Omental fat pad (tissue), 4 donors: ENCODE measurements around the gene RRP1B. TPM values are rescaled to one million over a fixed set of nuclear protein-coding genes. Genes with fewer than 3 reads are reported as not detected.
"Not testable (repeated sequence)": the region's sequence is repeated elsewhere in the genome, so short reads cannot be mapped to it uniquely, and the experiment has no call there.

ENCODE experiments used
- ATAC-seq: fragments of 150-250 bp; one replicate; pipeline ENCODE4 v1.9.1; 2016; ENCODE audit warnings: mild to moderate bottlenecking, moderate library complexity; ENCODE audit not compliant: low FRiP score
- DNase-seq: peaks from one replicate; pipeline ENCODE4 v3.0.0-alpha.2; 2019; ENCODE audit warnings: low spot score
- total RNA-seq, 4 donors: library from RNA; depleted of rRNA; stranded (reverse); fragments of >200 nt; gene quantifications; one replicate each; pipeline ENCODE4 v1.1.0, GENCODE V29; 2016
- TF ChIP-seq, protein P1 (sequence below), 3 donors: fragments of 450-650 bp; IDR thresholded peaks; one replicate each; pipeline ENCODE4 v1.5.1; 2016 to 2017; ENCODE audit warnings: antibody characterized with exemption in 3 of 3, mild to moderate bottlenecking in 3 of 3, moderate library complexity in 2 of 3

The RRP1B gene
- total RNA-seq, 4 donors from 2014 or later: 19.4 to 47.4 (median 22.0) TPM

GRCh38 chr21:43712268-43712942 is 53.0 kb downstream of the RRP1B start:
- DNase-seq (no peak), ATAC-seq (peak; percentile 69)
- TF ChIP-seq, protein P1, sequence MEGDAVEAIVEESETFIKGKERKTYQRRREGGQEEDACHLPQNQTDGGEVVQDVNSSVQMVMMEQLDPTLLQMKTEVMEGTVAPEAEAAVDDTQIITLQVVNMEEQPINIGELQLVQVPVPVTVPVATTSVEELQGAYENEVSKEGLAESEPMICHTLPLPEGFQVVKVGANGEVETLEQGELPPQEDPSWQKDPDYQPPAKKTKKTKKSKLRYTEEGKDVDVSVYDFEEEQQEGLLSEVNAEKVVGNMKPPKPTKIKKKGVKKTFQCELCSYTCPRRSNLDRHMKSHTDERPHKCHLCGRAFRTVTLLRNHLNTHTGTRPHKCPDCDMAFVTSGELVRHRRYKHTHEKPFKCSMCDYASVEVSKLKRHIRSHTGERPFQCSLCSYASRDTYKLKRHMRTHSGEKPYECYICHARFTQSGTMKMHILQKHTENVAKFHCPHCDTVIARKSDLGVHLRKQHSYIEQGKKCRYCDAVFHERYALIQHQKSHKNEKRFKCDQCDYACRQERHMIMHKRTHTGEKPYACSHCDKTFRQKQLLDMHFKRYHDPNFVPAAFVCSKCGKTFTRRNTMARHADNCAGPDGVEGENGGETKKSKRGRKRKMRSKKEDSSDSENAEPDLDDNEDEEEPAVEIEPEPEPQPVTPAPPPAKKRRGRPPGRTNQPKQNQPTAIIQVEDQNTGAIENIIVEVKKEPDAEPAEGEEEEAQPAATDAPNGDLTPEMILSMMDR (IDR thresholded peaks at IDR 0.05): no peak

DNA sequence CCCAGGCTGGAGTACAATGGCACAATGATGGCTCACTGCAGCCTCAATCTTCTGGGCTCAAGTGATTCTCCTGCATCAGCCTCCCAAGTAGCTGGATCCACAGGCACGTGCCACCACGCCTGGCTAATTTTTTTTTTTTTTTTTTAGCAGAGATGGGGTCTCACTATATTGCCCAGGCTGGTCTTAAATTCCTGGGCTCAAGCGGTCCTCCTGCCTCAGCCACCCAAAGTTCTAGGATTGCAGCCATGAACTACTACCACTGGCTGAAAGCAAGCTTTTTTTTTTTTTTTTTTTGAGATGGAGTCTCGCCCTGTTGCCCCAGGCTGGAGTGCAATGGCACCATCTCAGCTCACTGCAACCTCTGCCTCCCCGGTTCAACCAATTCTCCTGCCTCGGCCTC is 53.8 kb downstream of the RRP1B start:
- DNase-seq, ATAC-seq: not testable (repeated sequence)

DNA sequence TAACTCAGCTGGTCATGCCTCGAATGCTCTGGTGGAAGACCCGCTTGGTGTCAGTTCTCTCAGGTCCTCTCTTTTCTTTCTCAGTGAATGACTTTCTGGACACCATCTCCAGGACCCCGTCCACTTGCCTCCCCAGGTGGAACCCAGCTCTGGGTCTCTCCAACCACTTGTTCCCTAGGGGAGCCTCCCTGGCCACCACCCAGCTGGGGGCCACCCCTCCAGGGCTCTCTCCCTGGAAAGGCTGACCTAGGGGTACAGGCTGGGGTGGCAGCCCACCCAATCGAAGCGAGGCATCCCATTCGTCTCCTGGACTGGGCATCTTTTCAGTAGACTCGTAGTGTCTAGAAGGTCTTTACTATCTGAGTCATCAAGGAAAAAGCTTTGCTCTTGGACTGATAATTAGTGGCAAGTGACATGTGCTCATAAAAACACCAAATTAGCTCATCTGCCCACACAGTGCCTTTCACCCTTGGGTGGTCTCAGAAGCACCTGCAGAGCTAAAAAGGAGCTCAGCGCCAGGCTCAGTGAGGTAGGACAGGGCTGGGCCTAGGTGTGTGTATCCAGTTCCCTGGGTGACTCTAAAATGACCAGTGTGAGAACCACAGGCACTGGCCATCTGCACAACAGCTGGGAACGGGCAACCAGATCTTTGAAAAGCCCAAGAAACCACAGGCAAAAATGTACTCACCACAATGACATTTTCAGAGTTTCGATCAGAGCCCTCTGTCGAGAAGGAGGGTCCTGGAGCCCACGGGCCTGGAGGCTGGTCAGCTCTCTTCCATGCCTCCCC is 57.2 kb downstream of the RRP1B start:
- ATAC-seq (no peak), DNase-seq (no peak)
- TF ChIP-seq, protein P1 (IDR thresholded peaks at IDR 0.05): no peak

DNA sequence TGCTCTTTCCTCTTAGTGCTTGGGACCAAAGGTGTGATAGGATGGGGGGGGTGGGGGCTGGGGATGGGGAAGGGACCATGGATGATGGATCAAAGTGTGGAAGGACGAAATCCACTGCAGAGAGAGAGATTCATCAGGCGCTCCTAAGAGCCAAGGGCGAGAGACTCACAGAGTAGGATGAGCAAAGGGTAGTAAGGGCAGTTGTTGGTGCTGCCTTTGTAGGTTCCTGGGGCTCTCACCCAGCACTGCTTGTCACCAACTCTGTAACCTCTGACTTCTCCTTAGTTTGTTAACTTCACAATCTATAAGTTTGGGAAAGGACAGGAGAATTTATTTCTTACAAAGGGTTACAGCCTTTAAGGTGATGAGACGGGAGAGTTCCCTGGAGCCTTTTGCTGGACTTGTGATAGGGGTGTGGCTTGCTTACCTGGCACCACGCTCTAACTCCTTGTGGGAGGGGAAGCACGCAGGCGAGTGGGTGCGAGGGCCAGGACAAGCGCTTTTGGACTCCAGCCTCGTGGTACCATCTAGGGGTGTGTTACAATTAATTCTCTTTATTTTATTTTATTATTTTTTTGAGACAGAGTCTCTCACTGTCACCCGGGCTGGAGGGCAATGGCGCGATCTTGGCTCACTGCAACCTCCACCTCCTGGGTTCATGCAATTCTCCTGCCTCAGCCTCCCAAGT is 58.0 kb downstream of the RRP1B start:
- ATAC-seq: no peak
- TF ChIP-seq, protein P1 (IDR thresholded peaks at IDR 0.05): no peak
- DNase-seq: no peak

DNA sequence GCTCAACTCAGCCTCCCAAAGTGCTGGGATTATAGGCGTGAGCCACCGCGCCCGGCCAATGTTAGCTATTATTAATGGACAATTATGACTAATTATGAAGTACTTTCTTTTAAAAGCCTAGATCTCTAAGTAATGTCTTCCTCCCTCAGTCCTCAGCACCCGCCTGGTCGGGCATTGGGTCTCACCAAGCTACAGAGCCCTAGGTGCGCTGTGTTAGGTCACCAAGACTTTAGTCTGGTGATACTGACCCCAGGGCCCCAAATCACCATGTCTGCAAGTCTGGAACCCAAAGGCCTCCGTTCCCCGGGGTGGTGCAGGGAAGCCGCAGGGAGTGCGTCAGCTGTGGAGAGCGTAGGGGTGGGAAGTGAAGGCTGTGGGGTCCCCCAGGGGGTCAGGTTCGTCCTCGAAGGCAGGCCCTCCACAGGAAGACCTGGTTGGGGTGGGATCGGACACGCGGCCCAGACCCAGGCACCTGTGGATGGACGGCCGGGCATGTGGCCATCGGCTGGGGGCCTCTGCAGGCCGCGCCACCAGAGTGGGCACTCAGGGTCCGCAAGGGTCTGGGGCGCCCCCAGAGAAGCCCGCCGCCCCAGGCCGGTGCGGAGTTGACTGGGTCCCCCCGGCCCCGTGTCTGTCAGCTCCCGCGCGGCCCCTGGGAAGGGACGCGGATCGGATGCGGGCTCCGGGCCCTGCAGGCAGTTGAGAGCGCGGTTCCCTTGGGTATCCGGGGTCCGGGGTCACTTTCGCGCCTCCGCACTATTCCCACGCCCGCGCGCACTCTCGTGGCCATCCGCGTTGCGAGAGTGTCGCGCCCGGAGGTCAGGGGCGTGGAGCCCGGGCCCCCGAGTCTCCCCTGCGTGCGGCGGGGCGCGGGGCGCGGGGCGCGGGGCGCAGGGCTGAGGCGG is 58.9 kb downstream of the RRP1B start:
- TF ChIP-seq, protein P1 (IDR thresholded peaks at IDR 0.05): no peak
- ATAC-seq (peak; percentile 1), DNase-seq (no peak)

GRCh38 chr21:43718872-43719747 is 59.8 kb downstream of the RRP1B start, which contains the start of gene PDXK:
TSS of gene PDXK (plus strand) at chr21:43719129. CDS start at chr21:43719295, 166 bp downstream.
- TF ChIP-seq, protein P1 (IDR thresholded peaks at IDR 0.05): no peak
- DNase-seq: peak; percentile 74
- peak; percentile 91 for ATAC-seq
